Superior temporal gyrus (tissue), 1 donor: Measurements from ENCODE around the gene CD48.

Experiments used
- DNase-seq: peaks from one replicate; pipeline ENCODE4 v3.0.0-alpha.2; 2016; ENCODE audit errors: extremely low spot score

The CD48 gene

DNA sequence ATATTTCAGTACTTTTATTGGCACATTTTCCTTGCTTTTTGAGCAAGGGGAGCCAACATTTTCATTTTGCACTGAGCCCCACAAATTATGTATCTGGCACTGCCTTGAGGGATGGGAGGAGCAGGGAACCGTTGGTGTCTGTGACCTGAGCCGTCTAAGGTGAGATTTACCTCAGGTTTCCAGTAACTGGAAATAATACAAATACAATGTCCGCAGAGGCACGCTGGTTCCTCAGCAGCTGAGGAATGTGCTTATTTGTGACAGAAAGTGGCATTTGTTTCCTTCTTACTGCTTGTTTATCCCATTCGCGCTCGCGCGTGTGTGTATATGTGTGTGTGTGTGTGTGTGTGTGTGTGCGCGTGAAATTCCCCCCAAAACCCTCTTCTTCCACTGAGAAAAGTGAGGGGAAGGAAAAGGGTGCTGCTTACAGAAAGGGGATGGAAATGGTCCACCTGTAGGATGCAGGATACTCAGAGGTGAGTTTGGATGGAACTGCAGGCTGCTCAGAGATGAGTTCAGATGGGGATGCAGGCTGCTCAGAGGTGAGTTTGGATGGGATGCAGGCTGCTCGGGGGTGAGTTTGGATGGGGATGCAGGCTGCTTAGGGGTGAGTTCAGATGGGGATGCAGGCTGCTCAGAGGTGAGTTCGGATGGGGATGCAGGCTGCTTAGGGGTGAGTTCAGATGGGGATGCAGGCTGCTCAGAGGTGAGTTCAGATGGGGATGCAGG lies 34.6 kb downstream of the CD48 start:
- DNase-seq: no peak

DNA sequence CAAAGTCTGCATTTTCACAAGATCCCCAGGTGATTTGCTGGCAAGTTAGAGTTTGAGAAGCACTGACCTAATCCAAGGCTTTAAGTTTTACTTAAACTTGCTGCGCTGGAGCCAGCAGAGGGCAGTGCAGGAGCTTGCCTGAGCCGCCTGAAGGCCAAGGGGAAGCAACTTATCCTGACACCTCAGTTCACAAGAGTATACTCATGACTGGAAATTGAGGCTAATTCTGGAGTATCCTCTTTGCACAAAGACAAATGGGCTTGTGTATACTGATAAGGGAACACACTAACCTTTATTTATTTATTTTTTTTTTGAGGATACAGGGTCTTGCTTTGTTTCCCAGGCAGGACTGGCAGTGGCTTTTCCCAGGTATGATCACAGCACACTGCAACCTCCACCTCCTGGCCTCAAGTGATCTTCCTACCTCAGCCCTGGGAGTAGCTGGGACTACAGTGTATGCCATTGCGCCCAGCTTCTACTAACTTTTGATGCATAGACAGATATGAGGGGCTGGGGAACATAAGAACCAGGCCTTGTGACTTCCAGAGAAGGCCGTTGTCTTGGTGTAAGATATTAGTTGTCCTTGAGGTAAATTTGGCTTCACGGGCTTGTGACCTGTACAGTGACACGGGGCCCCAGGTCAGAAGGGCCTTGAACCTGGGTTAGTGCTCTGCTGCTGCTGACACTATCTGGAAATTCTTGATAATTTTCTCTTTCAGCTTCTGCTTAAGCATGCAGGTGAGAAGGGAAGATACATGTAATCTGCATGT lies 35.8 kb downstream of the CD48 start:
- peak; percentile 59 for DNase-seq

DNA sequence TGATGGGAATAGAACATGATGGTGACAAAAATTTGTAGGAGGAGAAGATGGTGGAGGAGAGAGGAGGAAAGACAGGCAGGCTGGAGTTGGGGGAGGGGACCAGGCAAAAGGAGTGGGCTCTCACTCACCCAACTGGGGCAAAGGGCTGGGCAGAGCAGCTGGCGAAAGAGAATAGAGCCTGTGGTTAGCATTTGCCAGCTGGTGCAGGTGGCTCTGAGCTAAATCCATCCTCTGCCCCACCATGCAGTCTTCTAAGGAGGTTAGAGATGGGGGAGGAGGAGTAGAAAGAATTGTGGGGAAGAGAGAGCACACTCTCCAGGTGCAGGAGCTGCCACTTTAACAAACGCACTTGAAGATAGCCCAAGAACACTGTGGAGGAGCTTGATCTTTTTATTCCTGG lies 37.2 kb downstream of the CD48 start:
- DNase-seq: no peak

DNA sequence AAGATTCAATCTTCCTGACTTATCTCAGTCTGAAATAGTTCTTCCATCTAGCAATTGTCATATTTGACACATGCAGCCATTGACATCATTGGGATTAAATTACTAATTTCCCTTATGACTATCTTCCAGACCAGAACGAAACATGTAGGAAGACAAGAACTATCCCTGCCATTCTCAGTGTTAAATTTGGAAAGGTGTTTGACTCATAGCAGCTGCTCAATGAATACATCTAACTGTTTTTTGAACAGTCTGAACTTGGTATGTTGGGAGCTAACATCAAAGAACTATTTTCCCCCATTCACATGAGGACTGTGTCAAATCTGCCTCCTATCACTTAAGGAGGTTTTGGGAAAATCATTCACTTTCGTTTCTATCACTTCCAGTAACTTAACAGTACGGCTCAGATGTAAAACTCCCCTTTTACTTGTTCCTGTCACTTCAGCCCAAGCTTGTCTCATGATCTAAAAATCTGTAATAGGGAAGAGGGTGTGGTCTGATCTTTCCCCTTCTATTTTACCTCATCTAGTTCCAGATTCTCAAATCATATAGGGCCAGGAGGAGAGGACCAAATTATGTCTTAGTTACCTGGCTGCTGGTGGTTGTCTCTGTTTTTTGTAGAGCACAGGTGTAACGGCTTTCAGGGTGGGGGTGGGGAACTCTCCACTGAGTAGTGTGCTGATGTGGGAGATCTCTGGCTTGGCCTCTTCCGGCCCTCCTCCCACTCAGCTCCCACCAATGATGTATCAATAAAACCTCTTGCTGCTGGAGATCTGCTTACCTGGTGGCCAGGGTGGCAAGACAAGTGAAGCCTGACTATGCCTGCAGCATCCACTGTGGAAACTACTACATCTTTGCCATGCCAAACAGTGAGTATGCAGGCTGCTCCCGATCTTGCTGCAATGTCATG lies 38.6 kb downstream of the CD48 start:
- no peak for DNase-seq

DNA sequence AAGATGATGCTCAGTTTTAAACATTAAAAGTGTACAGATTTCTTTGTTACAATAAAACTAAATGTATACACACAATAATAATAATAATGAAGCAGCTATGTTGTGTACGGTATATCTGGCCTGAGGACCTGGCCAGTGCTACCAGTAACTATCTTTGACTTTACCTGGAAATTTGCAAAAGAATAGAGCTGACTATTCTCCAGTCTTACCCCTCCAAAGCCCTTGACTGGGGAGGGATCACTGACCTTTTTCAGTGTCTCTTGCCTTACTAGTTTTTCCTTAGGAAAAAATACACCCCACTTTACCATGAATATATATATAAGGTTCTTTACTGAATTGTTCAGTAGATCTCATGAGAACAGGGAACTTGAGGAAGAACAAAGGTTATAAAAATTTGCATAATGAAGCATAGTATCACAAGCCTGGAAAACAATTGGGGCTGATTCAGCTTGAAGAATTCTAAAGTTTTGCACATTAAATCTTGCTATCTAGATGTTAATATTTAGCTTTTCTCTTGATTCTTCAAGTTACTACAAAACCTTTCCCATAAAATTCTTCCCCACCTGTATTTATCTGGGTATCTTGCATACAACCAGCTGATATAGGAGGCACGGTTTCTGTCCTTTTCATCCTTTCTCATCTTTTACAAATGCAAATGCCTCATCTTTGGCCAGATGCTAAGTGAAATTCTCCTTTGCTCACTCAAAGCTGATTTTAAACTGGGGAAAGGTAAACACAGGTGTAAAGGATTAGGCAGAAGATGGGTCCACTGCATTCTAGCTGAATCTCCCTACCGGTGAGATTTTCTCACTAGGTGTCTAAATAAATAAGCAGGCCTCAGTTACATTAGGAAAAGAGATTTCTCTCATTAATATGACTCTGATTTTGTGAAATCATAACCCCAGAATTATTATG lies 39.8 kb downstream of the CD48 start:
- no peak for DNase-seq

DNA sequence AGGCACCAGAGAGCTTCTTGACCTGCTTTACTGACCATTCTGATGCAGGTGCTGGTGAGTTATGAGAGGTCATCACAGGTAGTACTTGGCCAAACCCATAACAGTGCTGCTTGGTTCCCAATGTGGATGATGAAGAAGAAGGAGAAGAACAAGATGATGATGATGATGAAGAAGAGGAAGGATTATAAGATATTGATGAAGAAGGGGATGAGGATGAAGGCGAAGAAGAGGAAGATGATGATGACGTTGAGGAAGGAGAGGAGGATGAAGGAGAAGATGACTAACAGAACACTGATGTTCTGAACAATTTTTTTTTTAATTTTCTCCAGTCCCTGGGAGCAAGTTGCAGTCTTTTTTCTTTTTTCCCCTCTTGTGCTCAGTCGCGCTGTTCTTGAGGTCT lies 40.9 kb downstream of the CD48 start:
- DNase-seq: no peak

DNA sequence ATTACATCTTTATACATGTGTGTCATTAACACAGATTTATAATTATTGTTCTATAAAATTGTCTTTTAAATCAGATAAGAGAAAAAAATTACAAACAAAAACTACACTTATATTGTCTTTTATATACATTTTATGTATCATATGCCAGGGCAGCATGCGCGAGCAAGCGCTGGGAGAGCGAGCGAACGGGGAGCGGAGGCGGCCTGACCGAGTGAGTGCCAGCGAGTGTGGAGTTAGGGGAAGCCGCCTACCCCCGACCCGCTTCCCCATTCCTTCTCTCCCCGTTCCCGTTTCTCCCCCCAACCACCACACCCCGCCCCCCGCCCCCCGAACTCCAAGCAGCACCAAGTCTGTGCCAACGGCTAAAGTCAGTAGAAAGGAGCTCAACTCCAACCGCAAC lies 41.8 kb downstream of the CD48 start:
- DNase-seq: no peak

DNA sequence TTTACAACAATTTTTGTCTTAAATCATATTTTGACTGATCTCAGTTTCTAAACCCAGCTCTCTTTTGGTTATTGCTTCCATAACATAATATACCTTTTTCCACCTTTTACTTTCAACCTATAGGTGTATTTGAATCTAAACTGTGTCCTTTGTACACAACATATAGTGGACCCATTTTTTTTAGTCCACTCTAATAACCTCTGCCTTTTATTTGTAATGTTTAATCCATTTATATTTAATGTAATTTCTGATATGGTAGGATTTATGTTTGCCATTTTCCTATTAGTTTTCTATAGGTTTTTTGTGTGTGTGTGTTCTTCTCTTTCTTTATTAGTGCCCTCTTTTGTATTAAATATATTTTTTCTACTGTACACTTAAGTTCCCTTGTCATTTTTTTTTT lies 42.3 kb downstream of the CD48 start:
- DNase-seq: no peak

DNA sequence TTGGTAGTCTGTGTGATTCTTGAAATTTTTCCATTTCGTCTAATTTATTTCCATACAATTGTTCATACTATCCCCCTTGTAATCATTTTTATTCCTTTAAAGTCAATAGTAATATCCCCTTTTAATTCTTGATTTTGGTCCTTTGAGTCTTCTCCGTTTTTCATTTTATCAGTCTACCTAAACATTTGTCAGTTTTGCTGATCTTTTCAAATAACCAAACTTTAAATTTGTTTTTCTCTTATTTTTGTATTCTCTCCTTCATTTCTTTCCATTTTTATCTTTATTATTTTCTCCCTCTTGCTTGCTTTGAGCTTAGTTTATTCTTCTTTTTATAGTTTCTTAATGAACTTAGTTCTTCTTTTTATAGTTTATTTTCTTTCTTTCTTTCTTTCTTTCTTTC lies 43.7 kb downstream of the CD48 start:
- DNase-seq: no peak

DNA sequence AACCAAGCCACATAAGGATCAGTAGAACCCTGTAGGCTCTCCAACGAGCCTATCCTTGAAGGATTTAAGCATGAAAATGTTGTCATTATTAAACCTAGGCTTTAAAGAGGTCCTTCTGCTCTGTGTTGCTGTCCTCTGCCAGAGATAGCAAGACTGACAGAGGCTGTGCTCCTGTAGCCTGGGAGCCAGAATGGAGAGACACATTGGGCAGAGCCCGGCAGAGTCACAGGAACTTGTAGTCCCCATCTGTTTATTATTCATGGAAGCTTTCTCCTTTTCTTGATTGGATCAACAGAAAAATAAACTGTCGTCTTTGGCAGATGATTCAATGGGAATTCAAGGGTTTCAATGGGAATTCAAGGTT lies 45.6 kb downstream of the CD48 start:
- no peak for DNase-seq

DNA sequence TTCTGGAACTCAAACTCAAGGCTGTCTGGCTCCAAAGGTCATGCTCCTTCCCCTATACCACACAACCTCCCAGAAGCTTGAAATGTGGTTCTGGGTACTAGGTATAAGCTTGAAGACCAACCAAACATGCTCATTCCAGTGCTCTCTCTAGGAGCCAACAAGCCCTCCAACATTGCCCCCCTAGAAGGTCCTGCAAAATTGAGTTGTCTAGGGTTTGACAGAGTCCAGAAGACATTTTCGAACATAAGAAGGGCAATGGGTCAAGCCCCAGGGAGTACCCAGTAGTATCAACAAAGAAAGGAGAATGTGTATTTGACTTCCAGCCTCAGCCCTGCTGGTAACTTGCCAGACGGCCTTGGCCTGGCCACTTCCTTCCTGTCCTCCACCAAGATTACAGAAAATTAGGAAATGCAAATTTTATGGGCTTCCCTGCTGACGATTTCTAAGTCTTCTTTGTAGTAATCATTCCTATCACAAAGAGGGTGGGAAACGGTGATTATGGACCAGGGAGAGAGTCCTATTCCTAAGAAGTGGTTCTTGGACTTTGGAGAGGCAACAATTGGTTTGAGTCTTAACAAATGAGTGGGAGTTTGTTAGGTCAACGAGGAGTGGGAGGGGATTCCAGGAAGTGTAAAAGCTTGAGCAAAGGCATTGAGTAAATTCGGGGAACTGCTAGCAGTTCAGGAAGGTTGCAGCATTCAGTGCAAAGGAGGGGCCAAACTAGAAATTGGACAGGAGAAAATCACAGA lies 46.1 kb downstream of the CD48 start:
- DNase-seq: no peak

DNA sequence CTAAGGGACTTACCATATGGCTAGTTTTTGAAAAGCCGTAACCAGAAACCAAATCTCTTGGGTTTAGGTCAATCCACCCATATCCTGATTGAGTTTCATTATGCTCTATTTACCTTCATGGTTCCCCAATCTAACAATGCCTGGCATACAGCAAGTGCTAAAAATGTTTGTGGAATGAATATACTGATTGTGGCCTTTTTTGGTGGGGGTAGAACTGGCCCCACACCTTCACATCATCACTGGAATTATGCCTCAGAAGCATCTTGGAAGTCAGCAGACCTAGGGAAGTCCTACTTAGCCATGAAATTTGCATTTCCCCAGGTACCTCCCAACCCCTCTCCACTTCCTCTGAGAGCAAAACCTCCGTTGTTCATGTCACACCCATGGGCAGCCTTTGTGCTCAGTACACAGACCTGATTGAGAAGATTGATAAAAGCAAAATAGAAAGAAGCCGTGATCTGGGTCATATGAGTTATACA lies 47.0 kb downstream of the CD48 start:
- DNase-seq: no peak

DNA sequence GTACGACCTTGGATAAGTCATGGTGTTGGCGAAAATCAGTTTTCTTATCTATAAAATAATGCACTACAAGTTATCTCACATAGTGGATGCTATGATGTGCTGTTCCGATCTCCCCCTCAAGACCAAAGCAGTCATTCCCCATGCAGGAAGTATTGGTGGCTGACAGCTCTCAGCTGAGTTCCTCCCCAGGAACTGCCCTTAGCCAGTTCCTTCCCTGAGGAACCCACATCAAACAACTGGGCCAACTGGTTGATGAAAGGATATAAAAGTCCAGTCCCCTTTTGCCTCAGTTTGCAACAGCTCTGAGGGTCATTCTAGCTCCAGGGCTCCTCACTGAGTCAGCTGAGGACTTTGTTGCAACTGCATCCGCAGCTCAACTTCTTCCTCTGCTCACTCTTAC lies 48.7 kb downstream of the CD48 start:
- DNase-seq: no peak

DNA sequence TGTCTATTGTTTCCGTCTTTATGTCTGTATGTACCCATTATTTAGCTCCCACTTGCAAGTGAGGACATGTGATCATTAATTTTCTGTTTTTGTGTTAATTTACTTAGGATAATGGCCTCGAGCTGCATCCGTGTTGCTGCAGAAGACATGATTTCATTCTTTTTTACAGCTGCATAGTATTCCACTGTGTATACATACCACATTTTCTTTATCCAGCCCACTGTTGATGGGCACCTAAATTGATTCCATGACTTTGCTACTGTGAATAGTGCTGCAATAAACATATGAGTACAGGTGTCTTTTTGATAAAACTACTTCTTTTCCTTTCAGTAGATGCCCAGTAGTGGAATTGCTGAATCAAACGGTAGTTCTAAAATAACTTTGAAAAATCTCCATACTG lies 52.1 kb downstream of the CD48 start:
- no peak for DNase-seq

DNA sequence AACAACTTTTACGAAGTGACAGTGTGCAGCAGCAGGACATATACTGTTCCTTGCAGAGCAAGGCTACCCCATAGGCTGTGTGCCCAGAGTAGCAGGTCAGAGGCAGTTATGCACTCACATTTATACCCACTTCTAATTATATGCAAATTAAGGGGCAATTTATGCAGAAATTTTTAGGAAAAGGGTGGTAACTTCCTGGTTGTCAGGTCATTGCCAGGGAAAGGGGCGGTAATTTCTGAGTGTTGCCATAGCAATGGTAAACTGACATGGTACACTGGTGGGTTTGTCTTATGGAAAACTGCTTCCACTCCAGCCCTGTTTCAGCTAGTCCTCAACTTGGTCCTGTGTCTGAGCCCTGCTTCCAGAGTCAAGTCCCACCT lies 52.8 kb downstream of the CD48 start:
- DNase-seq: no peak

DNA sequence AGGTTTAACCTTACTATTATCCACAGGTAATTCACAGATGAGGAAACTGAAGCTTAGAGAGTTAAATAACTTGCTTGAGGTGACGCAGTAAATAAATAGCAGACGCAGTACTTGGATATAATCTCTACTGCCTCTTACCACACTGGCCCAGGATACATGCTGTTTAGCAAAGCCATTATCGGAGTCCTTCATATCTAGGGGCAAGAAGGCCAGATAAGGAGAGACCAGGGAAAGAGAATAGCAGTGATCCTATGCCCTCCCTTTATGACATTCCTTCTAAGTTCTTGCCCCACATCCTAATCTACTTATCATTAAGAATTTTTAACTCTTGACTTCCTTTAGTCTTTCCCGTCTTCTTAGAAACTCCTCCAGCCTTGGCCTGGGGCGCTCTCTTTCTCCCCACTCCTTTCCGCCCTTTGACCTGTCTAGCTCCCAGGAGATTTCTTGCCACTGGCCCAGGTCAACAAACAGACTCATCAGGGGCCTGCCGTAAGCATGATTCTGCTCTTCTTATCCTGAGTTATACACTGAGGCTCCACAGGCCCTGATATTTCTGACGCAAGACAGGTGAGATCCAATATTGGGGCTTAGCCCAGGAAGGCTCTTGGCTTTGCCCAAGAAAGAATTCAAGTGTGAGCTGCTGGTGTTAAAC lies 53.3 kb downstream of the CD48 start:
- DNase-seq: no peak

DNA sequence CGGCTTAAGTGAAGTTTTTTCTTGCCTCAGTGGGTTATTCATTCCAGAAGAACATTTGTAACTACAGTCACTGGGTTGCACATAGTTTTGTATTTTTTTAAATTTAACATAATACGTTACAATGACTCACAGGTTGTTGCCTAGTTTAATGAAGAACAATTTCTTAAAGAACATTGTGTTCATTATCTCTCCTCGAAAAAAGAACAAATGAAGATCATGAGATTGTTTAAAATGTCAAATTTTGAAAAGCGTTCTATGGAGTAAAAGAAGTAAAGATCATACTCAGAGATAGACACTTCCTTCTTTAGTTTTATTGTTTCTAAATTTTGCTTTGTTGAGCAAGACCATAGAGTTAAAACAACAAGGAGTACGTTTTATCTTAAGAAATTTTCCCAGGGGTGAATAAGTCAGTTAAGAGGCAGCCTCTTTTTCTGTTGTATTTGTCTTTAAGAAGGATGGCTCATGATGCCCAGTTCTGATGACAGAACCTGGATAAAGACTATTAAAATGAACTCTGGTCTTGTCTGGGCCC lies 54.3 kb downstream of the CD48 start:
- DNase-seq: no peak

DNA sequence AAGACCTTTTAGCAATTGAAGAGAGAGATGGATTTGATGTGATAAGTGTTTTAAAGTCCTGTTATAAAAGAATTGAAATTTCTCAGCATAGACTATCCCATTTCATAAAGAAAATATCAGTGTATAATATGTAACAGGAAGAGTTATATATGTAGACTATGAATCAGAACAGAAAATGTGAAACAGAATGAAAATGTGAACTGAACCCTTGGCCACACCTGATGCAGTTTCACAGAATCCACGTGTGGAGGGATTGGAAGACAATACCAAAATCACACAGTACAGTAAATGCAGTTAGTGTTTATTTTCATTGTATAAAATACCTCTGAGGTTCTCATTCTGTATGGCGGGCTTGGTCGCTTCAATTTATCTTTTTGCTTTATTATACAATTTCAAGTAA lies 54.9 kb downstream of the CD48 start:
- DNase-seq: no peak

DNA sequence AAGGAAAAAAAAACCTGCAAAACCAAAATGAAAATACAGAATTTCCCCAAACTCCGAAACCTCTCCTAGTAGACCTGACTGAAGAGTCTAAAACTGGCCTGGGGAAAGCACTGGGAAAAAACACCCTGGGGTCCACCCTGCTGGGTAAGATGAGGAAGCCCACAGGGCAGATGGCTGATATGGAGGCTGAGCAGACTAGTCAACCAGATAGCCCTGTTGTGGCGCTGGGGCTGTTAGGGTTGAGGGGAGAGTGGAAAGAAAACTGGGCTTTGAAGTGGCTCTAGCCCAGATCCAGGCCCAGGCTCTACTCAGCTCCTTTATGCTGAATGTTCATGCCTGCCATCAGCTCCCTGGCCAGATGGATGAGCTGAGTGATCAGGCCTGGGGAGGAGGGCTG lies 58.0 kb downstream of the CD48 start:
- no peak for DNase-seq
